A549 treated with AZD2906 at 1 μM for 4 hours (cell line): ENCODE measurements around the gene NR1I2. TPM values are rescaled to one million over a fixed set of nuclear protein-coding genes. Genes with fewer than 3 reads are reported as not detected.

ENCODE experiments used
- total RNA-seq: library from RNA; stranded (reverse); fragments of 200-300 nt; extraction: Qiagen RNA extraction; gene quantifications from 5 replicates; pipeline ENCODE4 v1.2.3, GENCODE V29; 2022

The NR1I2 gene
- not detected in 5 replicates for total RNA-seq

DNA sequence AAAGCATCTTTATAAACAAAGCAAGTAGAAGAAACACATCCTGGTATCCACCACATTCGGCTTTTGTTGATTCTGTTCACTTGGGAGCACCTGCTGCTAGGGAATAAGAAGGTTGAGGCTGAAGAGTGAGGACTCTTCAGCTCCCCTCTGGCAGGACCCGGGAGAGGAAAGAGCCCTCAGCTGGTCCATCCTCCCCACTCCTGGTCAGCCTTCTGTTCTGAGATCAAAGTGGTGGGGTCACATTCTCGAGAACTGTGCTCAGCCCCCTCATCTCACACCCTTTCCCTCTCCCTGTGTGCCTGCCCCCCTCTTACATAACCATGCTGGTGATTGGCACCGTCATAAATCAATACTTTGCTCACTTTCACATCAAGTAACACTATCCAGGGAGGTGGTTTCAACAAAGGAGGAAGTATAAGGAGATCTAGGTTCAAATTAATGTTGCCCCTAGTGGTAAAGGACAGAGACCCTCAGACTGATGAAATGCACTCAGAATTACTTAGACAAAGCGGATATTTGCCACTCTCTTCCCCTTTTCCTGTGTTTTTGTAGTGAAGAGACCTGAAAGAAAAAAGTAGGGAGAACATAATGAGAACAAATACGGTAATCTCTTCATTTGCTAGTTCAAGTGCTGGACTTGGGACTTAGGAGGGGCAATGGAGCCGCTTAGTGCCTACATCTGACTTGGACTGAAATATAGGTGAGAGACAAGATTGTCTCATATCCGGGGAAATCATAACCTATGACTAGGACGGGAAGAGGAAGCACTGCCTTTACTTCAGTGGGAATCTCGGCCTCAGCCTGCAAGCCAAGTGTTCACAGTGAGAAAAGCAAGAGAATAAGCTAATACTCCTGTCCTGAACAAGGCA is at the start of gene NR1I2:
TSS of gene NR1I2 (plus strand) at position 772 of the 869 bp plus-strand sequence.

Other genes with a start within 250 kb of the NR1I2 start
- gene CD80, start 222.5 kb upstream of the NR1I2 start, total RNA-seq = 0.03 TPM in 1 of 5 replicates, not detected in the others
- 2.3 to 4.1 TPM (median 3.0 TPM) in 5 replicates for gene ADPRH, start 202.6 kb upstream of the NR1I2 start, total RNA-seq
- 0.17 to 0.53 TPM (median 0.30 TPM) in 5 replicates for gene PLA1A, start 184.2 kb upstream of the NR1I2 start, total RNA-seq
- 0.32 to 1.2 TPM (median 0.38 TPM) in 5 replicates for gene POPDC2, start 121.5 kb upstream of the NR1I2 start, total RNA-seq
- 99.5 to 114 TPM (median 103 TPM) in 5 replicates for gene COX17, start 104.7 kb upstream of the NR1I2 start, total RNA-seq
- 0.23 to 0.35 TPM (median 0.25 TPM) in 4 of 5 replicates, not detected in the other for gene CFAP91, start 79.1 kb upstream of the NR1I2 start, total RNA-seq